22Rv1 (cell line): ENCODE results near the gene MISP.

Experiments used
- ZFX ChIP-seq: fragments of 450-650 bp; IDR thresholded peaks from 2 replicates; pipeline ENCODE4 v1.6.1; 2017; ENCODE audit warnings: antibody characterized with exemption, borderline replicate concordance
- TF ChIP-seq, protein P1 (sequence below): fragments of 450-650 bp; IDR thresholded peaks from 2 replicates; pipeline ENCODE4 v1.5.1; 2017; ENCODE audit warnings: mild to moderate bottlenecking

DNA sequence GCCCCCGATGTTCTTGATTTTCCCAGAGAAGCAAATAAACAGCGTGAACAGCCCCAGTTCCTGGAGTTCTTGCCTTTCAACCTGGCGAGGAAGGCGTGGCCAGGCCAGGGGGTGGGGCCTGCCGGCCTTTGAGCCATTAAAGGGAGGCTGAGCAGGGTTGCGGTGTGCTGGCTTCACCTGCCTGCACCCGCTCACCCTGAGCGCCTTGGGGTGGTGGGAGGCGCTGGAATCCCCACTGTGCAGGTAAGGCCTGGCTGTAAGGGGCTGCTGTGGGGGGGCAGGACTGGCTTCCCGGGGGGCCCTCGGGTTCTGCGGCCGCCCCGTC, 2.7 kb upstream of the MISP start:
- TF ChIP-seq, protein P1, sequence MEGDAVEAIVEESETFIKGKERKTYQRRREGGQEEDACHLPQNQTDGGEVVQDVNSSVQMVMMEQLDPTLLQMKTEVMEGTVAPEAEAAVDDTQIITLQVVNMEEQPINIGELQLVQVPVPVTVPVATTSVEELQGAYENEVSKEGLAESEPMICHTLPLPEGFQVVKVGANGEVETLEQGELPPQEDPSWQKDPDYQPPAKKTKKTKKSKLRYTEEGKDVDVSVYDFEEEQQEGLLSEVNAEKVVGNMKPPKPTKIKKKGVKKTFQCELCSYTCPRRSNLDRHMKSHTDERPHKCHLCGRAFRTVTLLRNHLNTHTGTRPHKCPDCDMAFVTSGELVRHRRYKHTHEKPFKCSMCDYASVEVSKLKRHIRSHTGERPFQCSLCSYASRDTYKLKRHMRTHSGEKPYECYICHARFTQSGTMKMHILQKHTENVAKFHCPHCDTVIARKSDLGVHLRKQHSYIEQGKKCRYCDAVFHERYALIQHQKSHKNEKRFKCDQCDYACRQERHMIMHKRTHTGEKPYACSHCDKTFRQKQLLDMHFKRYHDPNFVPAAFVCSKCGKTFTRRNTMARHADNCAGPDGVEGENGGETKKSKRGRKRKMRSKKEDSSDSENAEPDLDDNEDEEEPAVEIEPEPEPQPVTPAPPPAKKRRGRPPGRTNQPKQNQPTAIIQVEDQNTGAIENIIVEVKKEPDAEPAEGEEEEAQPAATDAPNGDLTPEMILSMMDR, result no peak
- TF ChIP-seq ZFX, result no peak
